Measurements from ENCODE around the gene OGFRL1.

- no peak for TF ChIP-seq CTCF (IDR thresholded peaks at IDR 0.05)
- no peak for TF ChIP-seq POLR2A (IDR thresholded peaks at IDR 0.05)
These were observed 19.7 kb upstream of the OGFRL1 start for GRCh38 chr6:71268735-71269437.

All from body of pancreas (tissue), 4 donors.